NAMALWA (cell line): ENCODE measurements around the gene SH3BP2.
"Not testable (repeated sequence)": the region's sequence is repeated elsewhere in the genome, so short reads cannot be mapped to it uniquely, and the experiment has no call there.

Source experiments
- DNase-seq: peaks from one replicate; pipeline ENCODE4 v3.0.0-alpha.2; 2015; ENCODE audit warnings: low spot score

Gene SH3BP2

GRCh38 chr4:2762486-2763370 lies 30.2 kb upstream of the SH3BP2 start:
- DNase-seq, result not testable (repeated sequence)

- DNase-seq, result no peak
Observed at GRCh38 chr4:2763511-2763967, 29.3 kb upstream of the SH3BP2 start.

- no peak for DNase-seq
Observed at GRCh38 chr4:2765832-2766526, 26.9 kb upstream of the SH3BP2 start.

- no peak for DNase-seq
Observed at GRCh38 chr4:2767046-2767704, 25.7 kb upstream of the SH3BP2 start.

- no peak for DNase-seq
Observed at GRCh38 chr4:2767705-2768074, 25.2 kb upstream of the SH3BP2 start.

GRCh38 chr4:2768124-2768523 lies 24.8 kb upstream of the SH3BP2 start:
- DNase-seq, result no peak

- DNase-seq, result no peak
Observed at GRCh38 chr4:2768921-2769336, 24.0 kb upstream of the SH3BP2 start.

GRCh38 chr4:2771264-2771663 lies 21.6 kb upstream of the SH3BP2 start:
- no peak for DNase-seq

GRCh38 chr4:2780643-2781042 lies 12.2 kb upstream of the SH3BP2 start:
- not testable (repeated sequence) for DNase-seq

GRCh38 chr4:2781911-2782310 lies 11.0 kb upstream of the SH3BP2 start:
- DNase-seq, result no peak

- DNase-seq, result no peak
Observed at GRCh38 chr4:2783790-2784189, 9.1 kb upstream of the SH3BP2 start.

GRCh38 chr4:2785613-2786012 lies 7.3 kb upstream of the SH3BP2 start:
- peak; percentile 79 for DNase-seq

- peak; percentile 36 for DNase-seq
Observed at GRCh38 chr4:2786152-2786671, 6.7 kb upstream of the SH3BP2 start.

- DNase-seq, result no peak
Observed at GRCh38 chr4:2786794-2787229, 6.1 kb upstream of the SH3BP2 start.

GRCh38 chr4:2787230-2788100 lies 5.4 kb upstream of the SH3BP2 start:
- DNase-seq, result peak; percentile 54

GRCh38 chr4:2788101-2788500 lies 4.8 kb upstream of the SH3BP2 start:
- no peak for DNase-seq

- no peak for DNase-seq
Observed at GRCh38 chr4:2788532-2789103, 4.3 kb upstream of the SH3BP2 start.

- DNase-seq, result no peak
Observed at GRCh38 chr4:2789351-2789750, 3.5 kb upstream of the SH3BP2 start.

- no peak for DNase-seq
Observed at GRCh38 chr4:2789793-2790582, 2.9 kb upstream of the SH3BP2 start.
